ENCODE measurements around the gene USP3. TPM values are rescaled to one million over a fixed set of nuclear protein-coding genes. Genes with fewer than 3 reads are reported as not detected.

The USP3 gene
- total and polyA plus RNA-seq, 2 of the 13 experiments (the other 11 are each of a cell fraction or from before 2014, with no cell fraction given), result 14.3 to 61.2 TPM

- no peak for TF ChIP-seq SRY (CRISPR knock-in tag; IDR thresholded peaks at IDR 0.05)
- no peak for TF ChIP-seq GMEB1 (CRISPR knock-in tag; IDR thresholded peaks at IDR 0.05; ENCODE audit: borderline replicate concordance)
- TF ChIP-seq HBP1 (CRISPR knock-in tag; IDR thresholded peaks at IDR 0.05; ENCODE audit: low read depth), result 0 out of 2 replicates have a peak, but pooled peaks have one; percentile 36
- peak; percentile 56; the same call in 1 of the 2 replicates for TF ChIP-seq GATAD2A (CRISPR knock-in tag; IDR thresholded peaks at IDR 0.05)
- TF ChIP-seq ZNF503 (CRISPR knock-in tag; IDR thresholded peaks at IDR 0.05), result no peak
- TF ChIP-seq XRCC5 (optimal IDR thresholded peaks at IDR 0.05; ENCODE audit: low read length), result peak; percentile 84
- TF ChIP-seq ZNF646 (CRISPR knock-in tag; IDR thresholded peaks at IDR 0.05), result no peak
- peak; percentile 62 for TF ChIP-seq ZFY (CRISPR knock-in tag; IDR thresholded peaks at IDR 0.05)
- TF ChIP-seq NFE2L1 (CRISPR knock-in tag; IDR thresholded peaks at IDR 0.05; ENCODE audit: borderline replicate concordance), result no peak
- no peak for TF ChIP-seq ZNF75D (CRISPR knock-in tag; IDR thresholded peaks at IDR 0.05; ENCODE audit: borderline replicate concordance)
- TF ChIP-seq BRD4 (CRISPR knock-in tag; IDR thresholded peaks at IDR 0.05), result no peak
- TF ChIP-seq ZNF691 (CRISPR knock-in tag; IDR thresholded peaks at IDR 0.05; ENCODE audit: borderline replicate concordance, low read depth), result no peak
- 0 out of 4 replicates have a peak, but pooled peaks of 1 of the 2 experiments have one; percentile 19 for TF ChIP-seq EP300 (IDR thresholded peaks at IDR 0.05; ENCODE audit: low read depth in 2 of 2, low read length in 2 of 2)
- TF ChIP-seq EP300 (CRISPR knock-in tag; IDR thresholded peaks at IDR 0.05; ENCODE audit: borderline replicate concordance), result no peak
- TF ChIP-seq ETV5 (CRISPR knock-in tag; IDR thresholded peaks at IDR 0.05; ENCODE audit: borderline replicate concordance), result peak; percentile 23; the same call in 1 of the 2 replicates
- TF ChIP-seq ZNF530 (CRISPR knock-in tag; IDR thresholded peaks at IDR 0.05; ENCODE audit: low read depth), result no peak
- TF ChIP-seq ZNF766 (CRISPR knock-in tag; IDR thresholded peaks at IDR 0.05; ENCODE audit: borderline replicate concordance), result peak; percentile 49; the same call in 1 of the 2 replicates
Observed at GRCh38 chr15:63487076-63487757, 17.2 kb upstream of the USP3 start (continued).

All from HepG2 (cell line).